Sigmoid colon (tissue), 7 donors: ENCODE results near the gene HIBADH. TPM values are rescaled to one million over a fixed set of nuclear protein-coding genes. Genes with fewer than 3 reads are reported as not detected.

ENCODE experiments used
- DNase-seq: peaks from one replicate; pipeline ENCODE4 v3.0.0-alpha.2; 2019
- H3K27ac ChIP-seq, 4 donors: fragments of 200-600 bp; sonication (generic); one replicate each; pipeline ENCODE4 v1.5.1; 2016 to 2019; ENCODE audit warnings: mild to moderate bottlenecking in 1 of 4
- H3K27me3 ChIP-seq, 3 donors: fragments of 200-600 bp; sonication (generic); one replicate each; pipeline ENCODE4 v1.5.1; 2019; ENCODE audit warnings: mild to moderate bottlenecking in 1 of 3
- H3K36me3 ChIP-seq, 4 donors: fragments of 200-600 bp; sonication (generic); one replicate each; pipeline ENCODE4 v1.5.1; 2016 to 2019
- H3K4me1 ChIP-seq, 4 donors: fragments of 200-600 bp; sonication (generic); one replicate each; pipeline ENCODE4 v1.5.1; 2017 to 2019
- H3K4me3 ChIP-seq, 4 donors: fragments of 200-600 bp; sonication (generic); one replicate each; pipeline ENCODE4 v1.5.1; 2017 to 2019; ENCODE audit warnings: mild to moderate bottlenecking in 2 of 4, moderate library complexity in 1 of 4
- H3K9me3 ChIP-seq, 4 donors: fragments of 200-600 bp in 3 of 4; sonication (generic) in 3 of 4; one replicate each; pipeline versions ENCODE4 v1.5.1 to v1.6.1; 2013 to 2019
- CTCF ChIP-seq, 4 experiments: fragments of 450-650 bp in 3 of 4; fragments of 200-600 bp in 1 of 4; IDR thresholded peaks; one replicate each; pipeline ENCODE4 v1.5.1; 2016 to 2019; ENCODE audit warnings: antibody characterized with exemption in 4 of 4, mild to moderate bottlenecking in 3 of 4, moderate library complexity in 2 of 4
- EP300 ChIP-seq, 4 donors: sonication (generic); formaldehyde crosslinking; IDR thresholded peaks; one replicate each; pipeline ENCODE4 v1.6.1; 2017; ENCODE audit warnings: antibody characterized with exemption in 4 of 4
- POLR2A ChIP-seq, 2 donors: fragments of 450-650 bp; IDR thresholded peaks; one replicate each; pipeline ENCODE4 v1.6.1; 2016; ENCODE audit warnings: antibody characterized with exemption in 2 of 2, mild to moderate bottlenecking in 2 of 2, moderate library complexity in 2 of 2
- POLR2AphosphoS5 ChIP-seq, 4 donors: sonication (generic); formaldehyde crosslinking; IDR thresholded peaks; one replicate each; pipeline ENCODE4 v1.6.1; 2017; ENCODE audit warnings: antibody characterized with exemption in 4 of 4
- WGBS, 2 donors: extraction: QIAGEN DNeasy Blood & Tissue Kit; methylation state at CpG; one replicate each; pipeline ENCODE4 v1.1.7; 2013; 5-methylcytosine and 5-hydroxymethylcytosine counted together
- intact Hi-C: fragments of 100-400 bp; cut with DNase I; formaldehyde crosslinking; loops from one replicate; pipeline ENCODE4 v1.15.1; 2023
- polyA plus RNA-seq, 3 donors: library from polyadenylated mRNA; stranded (reverse); fragments of 200-250 nt; gene quantifications; one replicate each; pipeline ENCODE4 v1.2.3, GENCODE V29; 2013
- total RNA-seq, 4 donors: library from RNA; depleted of rRNA; stranded (reverse); fragments of >200 nt; gene quantifications; one replicate each; pipeline ENCODE4 v1.1.0, GENCODE V29; 2016
- donor health status: healthy with polysubstance abuse.
- donor health status: Bipolar disorder and iron deficiency.
- donor health status: healthy.

The HIBADH gene
- total and polyA plus RNA-seq, 7 donors: 23.4 to 89.5 (median 63.5) TPM

GRCh38 chr7:27699751-27700150, 37.1 kb upstream of the HIBADH start:
- no peak overlapping the region for H3K27ac ChIP-seq
- no peaks in the 10 kb centered on the region for H3K4me1 ChIP-seq
- no peak overlapping the region for H3K4me3 ChIP-seq
- H3K36me3 ChIP-seq: no peaks in the 10 kb centered on the region
- TF ChIP-seq CTCF (IDR thresholded peaks at IDR 0.05): no peak
- no peak for TF ChIP-seq EP300 (IDR thresholded peaks at IDR 0.05)
- TF ChIP-seq POLR2AphosphoS5 (IDR thresholded peaks at IDR 0.05): no peak
- WGBS, 2 donors: 96% methylated on average over 2 of the region's 2 CpGs
- H3K9me3 ChIP-seq: no peaks in the 10 kb centered on the region
- no peak for DNase-seq
- intact Hi-C loops: no loop called here
- no peaks in the 10 kb centered on the region for H3K27me3 ChIP-seq

- no peaks in the 10 kb centered on the region for H3K4me1 ChIP-seq
- TF ChIP-seq POLR2AphosphoS5 (IDR thresholded peaks at IDR 0.05) (no peak), EP300 (IDR thresholded peaks at IDR 0.05) (no peak), CTCF (IDR thresholded peaks at IDR 0.05) (no peak), POLR2A (IDR thresholded peaks at IDR 0.05) (no peak)
- H3K9me3 ChIP-seq: no peaks in the 10 kb centered on the region
- intact Hi-C loops: no loop called here
- no peaks in the 10 kb centered on the region for H3K27me3 ChIP-seq
- DNase-seq: peak; percentile 68
- H3K36me3 ChIP-seq: no peaks in the 10 kb centered on the region
- peak overlapping the region in 1 of 4 donors; percentile 23 for H3K27ac ChIP-seq
- H3K4me3 ChIP-seq: no peak overlapping the region
- whole genome bisulfite sequencing, 2 donors: 15 to 44% methylated on average over 3 of the region's 3 CpGs
These were observed 35.3 kb upstream of the HIBADH start for GRCh38 chr7:27697861-27698430.

DNA sequence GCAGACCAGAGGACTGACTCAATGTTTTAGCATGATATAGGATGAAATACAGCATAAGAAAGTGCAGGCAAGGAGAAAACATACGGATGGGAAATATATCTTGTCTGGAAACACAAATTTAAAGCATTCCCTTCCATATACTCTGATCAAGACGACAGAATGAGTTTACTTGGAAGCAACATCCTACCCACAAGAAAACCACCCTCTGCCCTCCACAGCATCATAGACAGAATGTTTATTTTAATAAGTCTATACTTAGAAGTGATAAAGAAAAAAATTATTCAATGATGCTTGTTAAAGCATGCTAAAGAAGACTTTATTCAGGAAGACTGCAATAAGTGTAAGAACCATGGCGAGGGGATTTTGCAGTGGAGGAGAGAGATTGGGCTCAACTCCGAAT, 32.4 kb upstream of the HIBADH start:
- Histone ChIP-seq H3K36me3 (no peaks in the 10 kb centered on the region), H3K4me1 (no peaks in the 10 kb centered on the region), H3K27me3 (no peaks in the 10 kb centered on the region), H3K27ac (no peak overlapping the region), H3K9me3 (no peaks in the 10 kb centered on the region), H3K4me3 (no peak overlapping the region)
- 91 to 93% methylated on average over 4 of the region's 4 CpGs for WGBS, 2 donors
- DNase-seq: no peak
- TF ChIP-seq CTCF (IDR thresholded peaks at IDR 0.05): no peak
- no peak for TF ChIP-seq POLR2AphosphoS5 (IDR thresholded peaks at IDR 0.05)
- TF ChIP-seq EP300 (IDR thresholded peaks at IDR 0.05): no peak
- no peak for TF ChIP-seq POLR2A (IDR thresholded peaks at IDR 0.05)
- intact Hi-C loops: no loop called here

DNA sequence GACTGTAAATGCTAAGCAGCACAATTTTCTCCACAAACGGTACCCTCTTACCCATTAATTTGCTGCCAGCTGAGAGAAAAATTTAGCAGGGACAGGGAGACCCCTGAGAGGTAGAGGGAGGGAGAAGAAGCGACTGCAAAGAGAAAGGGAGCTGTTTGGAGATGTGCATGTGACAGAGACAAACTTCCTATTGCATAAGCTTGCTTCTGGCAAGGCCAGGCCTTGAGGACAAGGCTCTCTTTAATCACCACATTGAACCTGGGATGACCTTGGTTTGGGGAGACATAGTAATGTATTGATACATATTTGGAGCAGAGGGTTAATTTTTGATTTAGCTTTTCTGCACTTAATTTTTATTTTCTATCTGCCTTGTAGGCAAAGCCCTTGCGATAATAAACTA, 31.1 kb upstream of the HIBADH start:
- Histone ChIP-seq H3K9me3 (no peaks in the 10 kb centered on the region), H3K27ac (no peak overlapping the region), H3K4me1 (no peaks in the 10 kb centered on the region), H3K4me3 (no peak overlapping the region), H3K27me3 (no peaks in the 10 kb centered on the region), H3K36me3 (no peaks in the 10 kb centered on the region)
- intact Hi-C loops: no loop called here
- DNase-seq: no peak
- 77 to 90% methylated on average over 3 of the region's 3 CpGs for WGBS, 2 donors
- TF ChIP-seq EP300 (IDR thresholded peaks at IDR 0.05) (no peak), CTCF (IDR thresholded peaks at IDR 0.05) (no peak), POLR2A (IDR thresholded peaks at IDR 0.05) (no peak), POLR2AphosphoS5 (IDR thresholded peaks at IDR 0.05) (no peak)

GRCh38 chr7:27690649-27691048, 28.0 kb upstream of the HIBADH start:
- no peak overlapping the region for H3K4me3 ChIP-seq
- H3K36me3 ChIP-seq: no peaks in the 10 kb centered on the region
- intact Hi-C loops: no loop called here
- no peaks in the 10 kb centered on the region for H3K4me1 ChIP-seq
- TF ChIP-seq CTCF (IDR thresholded peaks at IDR 0.05): no peak
- no peak for TF ChIP-seq POLR2A (IDR thresholded peaks at IDR 0.05)
- TF ChIP-seq POLR2AphosphoS5 (IDR thresholded peaks at IDR 0.05): no peak
- no peak for TF ChIP-seq EP300 (IDR thresholded peaks at IDR 0.05)
- no peaks in the 10 kb centered on the region for H3K9me3 ChIP-seq
- no peak for DNase-seq
- H3K27ac ChIP-seq: no peak overlapping the region
- H3K27me3 ChIP-seq: no peaks in the 10 kb centered on the region
